GM18873 (cell line): Measurements from ENCODE around the gene HRCT1.
"Not testable (repeated sequence)": the region's sequence is repeated elsewhere in the genome, so short reads cannot be mapped to it uniquely, and the experiment has no call there.

Experiments
- ATAC-seq: cut with Tn5 transposase; IDR thresholded peaks from one replicate; pipeline ENCODE4 v1.9.1; 2021; ENCODE audit warnings: mild to moderate bottlenecking, moderate library complexity, moderate number of reproducible peaks; ENCODE audit not compliant: unreplicated experiment, low FRiP score

HRCT1 gene

GRCh38 chr9:35915681-35916294 lies 9.8 kb downstream of the HRCT1 start:
- no peak for ATAC-seq

- no peak for ATAC-seq
These were observed 11.3 kb downstream of the HRCT1 start for GRCh38 chr9:35917261-35917660.

GRCh38 chr9:35918780-35919179 lies 12.8 kb downstream of the HRCT1 start:
- no peak for ATAC-seq

- no peak for ATAC-seq
These were observed 13.4 kb downstream of the HRCT1 start for GRCh38 chr9:35919212-35920008.

GRCh38 chr9:35920051-35920620 lies 14.1 kb downstream of the HRCT1 start:
- ATAC-seq: no peak

- no peak for ATAC-seq
These were observed 17.6 kb downstream of the HRCT1 start for GRCh38 chr9:35923598-35923926.

GRCh38 chr9:35923927-35924763 lies 18.1 kb downstream of the HRCT1 start:
- ATAC-seq: no peak

GRCh38 chr9:35928591-35929452 lies 22.8 kb downstream of the HRCT1 start:
- ATAC-seq: no peak

GRCh38 chr9:35929453-35929718 lies 23.4 kb downstream of the HRCT1 start:
- ATAC-seq: no peak

GRCh38 chr9:35930521-35930920 lies 24.5 kb downstream of the HRCT1 start:
- ATAC-seq: no peak

- no peak for ATAC-seq
These were observed 25.0 kb downstream of the HRCT1 start for GRCh38 chr9:35930989-35931388.

- no peak for ATAC-seq
These were observed 26.7 kb downstream of the HRCT1 start for GRCh38 chr9:35932735-35933134.

- no peak for ATAC-seq
These were observed 27.6 kb downstream of the HRCT1 start for GRCh38 chr9:35933550-35934067.

GRCh38 chr9:35934069-35934468 lies 28.1 kb downstream of the HRCT1 start:
- ATAC-seq: not testable (repeated sequence)

GRCh38 chr9:35935261-35935660 lies 29.3 kb downstream of the HRCT1 start:
- ATAC-seq: no peak

GRCh38 chr9:35935755-35936509 lies 29.9 kb downstream of the HRCT1 start:
- no peak for ATAC-seq

- ATAC-seq: no peak
These were observed 31.2 kb downstream of the HRCT1 start for GRCh38 chr9:35937227-35937626.

- ATAC-seq: no peak
These were observed 32.7 kb downstream of the HRCT1 start for GRCh38 chr9:35938474-35939356.
